ENCODE results near the gene SRGAP3.

DNA sequence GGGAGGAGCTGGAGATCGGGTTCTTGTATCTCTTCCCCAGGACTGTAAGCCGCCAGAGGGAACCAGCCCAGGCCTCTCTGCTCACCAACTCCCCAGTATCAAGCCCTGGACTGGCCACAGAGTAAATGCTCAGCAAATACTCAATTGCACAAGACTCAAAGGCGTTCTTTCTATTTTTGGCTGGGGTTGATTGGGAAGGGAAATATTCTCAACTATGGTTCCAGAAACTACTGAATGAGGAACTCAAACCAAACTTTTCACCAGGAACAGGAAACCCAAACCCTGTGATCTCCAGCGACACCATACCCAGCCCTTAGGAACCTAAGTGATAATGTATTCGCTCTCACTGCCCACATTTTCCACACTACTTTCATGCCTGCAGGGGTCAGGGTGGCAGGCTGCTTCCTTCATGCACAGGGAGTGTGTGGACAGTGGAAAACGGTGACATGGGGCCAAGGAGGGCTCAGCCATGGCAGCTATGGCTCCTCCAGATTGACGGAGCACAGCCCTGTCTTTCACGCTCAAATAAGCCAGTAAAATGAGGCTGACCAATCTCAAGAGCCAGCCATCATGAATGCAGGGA, 161.5 kb downstream of the SRGAP3 start:
- TF ChIP-seq, protein P1, sequence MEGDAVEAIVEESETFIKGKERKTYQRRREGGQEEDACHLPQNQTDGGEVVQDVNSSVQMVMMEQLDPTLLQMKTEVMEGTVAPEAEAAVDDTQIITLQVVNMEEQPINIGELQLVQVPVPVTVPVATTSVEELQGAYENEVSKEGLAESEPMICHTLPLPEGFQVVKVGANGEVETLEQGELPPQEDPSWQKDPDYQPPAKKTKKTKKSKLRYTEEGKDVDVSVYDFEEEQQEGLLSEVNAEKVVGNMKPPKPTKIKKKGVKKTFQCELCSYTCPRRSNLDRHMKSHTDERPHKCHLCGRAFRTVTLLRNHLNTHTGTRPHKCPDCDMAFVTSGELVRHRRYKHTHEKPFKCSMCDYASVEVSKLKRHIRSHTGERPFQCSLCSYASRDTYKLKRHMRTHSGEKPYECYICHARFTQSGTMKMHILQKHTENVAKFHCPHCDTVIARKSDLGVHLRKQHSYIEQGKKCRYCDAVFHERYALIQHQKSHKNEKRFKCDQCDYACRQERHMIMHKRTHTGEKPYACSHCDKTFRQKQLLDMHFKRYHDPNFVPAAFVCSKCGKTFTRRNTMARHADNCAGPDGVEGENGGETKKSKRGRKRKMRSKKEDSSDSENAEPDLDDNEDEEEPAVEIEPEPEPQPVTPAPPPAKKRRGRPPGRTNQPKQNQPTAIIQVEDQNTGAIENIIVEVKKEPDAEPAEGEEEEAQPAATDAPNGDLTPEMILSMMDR (IDR thresholded peaks at IDR 0.05), result no peak
- TF ChIP-seq ZFX (IDR thresholded peaks at IDR 0.05; ENCODE audit: borderline replicate concordance), result no peak
